HepG2 (cell line): Measurements from ENCODE around the gene CELF4. TPM values are rescaled to one million over a fixed set of nuclear protein-coding genes. Genes with fewer than 3 reads are reported as not detected.

ENCODE experiments used
- ATAC-seq: fragments of 200-7000 bp; cut with Tn5 transposase; 3 replicates; pipeline ENCODE4 v1.9.1; 2020; ENCODE audit warnings: mild to moderate bottlenecking, moderate library complexity
- BruUV-seq: library from RNA; stranded (reverse); fragments of 400-500 nt; replicated peaks from 2 replicates; lab custom pipeline; 2021; lab: Mats Ljungman, UMichigan
- CTCF ChIA-PET: fragments of 300-600 bp; formaldehyde crosslinking; extraction: SDS; loops from one replicate; lab custom pipeline; 2021; ENCODE audit warnings: low total read pairs, inconsistent platforms, low intra/inter-chr PET ratio; lab: Yijun Ruan, JAX
- POLR2A ChIA-PET: fragments of 350-600 bp; sonication (Branson Sonifier 250); formaldehyde crosslinking; loops from one replicate; lab custom pipeline; 2020; ENCODE audit warnings: antibody characterized with exemption, inconsistent platforms; lab: Yijun Ruan, JAX
- DNase-seq: peaks from one replicate; pipeline ENCODE4 v3.0.0-alpha.2; 2015; ENCODE audit warnings: low spot score
- FAIRE-seq: peaks from 3 replicates; lab custom pipeline; 2011; peaks lifted over from hg19 to GRCh38; lab: Jason Lieb, UNC
- H2AFZ ChIP-seq: one replicate; pipeline ENCODE4 v1.6.1; 2011; ENCODE audit warnings: low read length, inconsistent platforms
- H3K27ac ChIP-seq: fragments of 300-600 bp; 3 replicates; pipeline ENCODE4 v1.8.0; 2011; ENCODE audit warnings: mixed run types, mild to moderate bottlenecking, mixed read lengths, low read length, inconsistent platforms; ENCODE audit not compliant: insufficient read depth; ENCODE audit errors: extremely low read length
- H3K27me3 ChIP-seq, 2 experiments: fragments of 200-600 bp in 1 of 2; 2 replicates in 1 of 2; 3 replicates in 1 of 2; pipeline versions ENCODE4 v1.6.0 to v1.8.0; 2011; ENCODE audit warnings: low read length in 2 of 2, mild to moderate bottlenecking in 2 of 2, moderate library complexity in 2 of 2, inconsistent platforms in 1 of 2; ENCODE audit not compliant: insufficient read depth in 2 of 2, control insufficient read depth in 1 of 2
- H3K36me3 ChIP-seq, 2 experiments: fragments of 200-600 bp in 1 of 2; replicated peaks in 1 of 2; 2 replicates in 1 of 2; 3 replicates in 1 of 2; pipeline versions ENCODE4 v1.5.1 to v1.8.0; 2011; ENCODE audit warnings: low read length in 2 of 2, inconsistent platforms in 1 of 2; ENCODE audit not compliant: insufficient read depth in 2 of 2, control insufficient read depth in 1 of 2
- H3K4me1 ChIP-seq: 2 replicates; pipeline ENCODE4 v1.5.1; 2012; ENCODE audit warnings: low read length, inconsistent platforms; ENCODE audit not compliant: insufficient read depth
- H3K4me2 ChIP-seq: 2 replicates; pipeline ENCODE4 v1.6.0; 2011; ENCODE audit warnings: low read depth, low read length, inconsistent platforms
- H3K4me3 ChIP-seq, 3 experiments: fragments of 200-600 bp in 1 of 3; sonication (generic), shearing (Covaris generic) in 1 of 3; replicated peaks in 1 of 3; 2 replicates each; pipeline ENCODE4 v1.5.1; 2011 to 2016; ENCODE audit warnings: low read length in 3 of 3, inconsistent platforms in 2 of 3, low read depth in 2 of 3, mild to moderate bottlenecking in 2 of 3, control low read depth in 1 of 3, mixed read lengths in 1 of 3; ENCODE audit not compliant: insufficient read depth in 1 of 3
- H3K79me2 ChIP-seq: one replicate; pipeline ENCODE4 v1.6.1; 2011; ENCODE audit warnings: low read length, inconsistent platforms; ENCODE audit not compliant: insufficient read depth
- H3K9ac ChIP-seq: 2 replicates; pipeline ENCODE4 v1.6.0; 2011; ENCODE audit warnings: mild to moderate bottlenecking, low read depth, low read length, inconsistent platforms; ENCODE audit not compliant: insufficient read depth
- H3K9me3 ChIP-seq: 2 replicates; pipeline ENCODE4 v1.5.1; 2012; ENCODE audit warnings: mild to moderate bottlenecking, low read length
- H4K20me1 ChIP-seq: 2 replicates; pipeline ENCODE4 v1.6.0; 2011; ENCODE audit warnings: inconsistent platforms, mild to moderate bottlenecking, low read length, moderate library complexity; ENCODE audit not compliant: insufficient read depth
- MAFF ChIP-seq: IDR thresholded peaks from 2 replicates; pipeline ENCODE4 v1.6.1; 2011; ENCODE audit warnings: low read depth, low read length, improper control_type of control experiment
- MAFK ChIP-seq, 2 experiments: IDR thresholded peaks in 1 of 2; conservative IDR thresholded peaks in 1 of 2; 2 replicates each; pipeline ENCODE4 v1.6.1; 2011; ENCODE audit warnings: improper control_type of control experiment in 2 of 2, low read length in 2 of 2
- NFE2 ChIP-seq: sonication (generic); formaldehyde crosslinking; IDR thresholded peaks from 2 replicates; pipeline ENCODE4 v1.4.0; 2020; ENCODE audit warnings: missing genetic modification reagents
- POLR2G ChIP-seq: fragments of 200-400 bp; formaldehyde crosslinking; IDR thresholded peaks from 2 replicates; pipeline ENCODE4 v1.6.1; 2018; ENCODE audit warnings: mild to moderate bottlenecking, low read depth, low read length, moderate library complexity
- TCF7L2 ChIP-seq: IDR thresholded peaks from 2 replicates; pipeline ENCODE4 v1.6.1; 2011; ENCODE audit warnings: mild to moderate bottlenecking, low read depth, low read length, moderate library complexity
- ZNF350 ChIP-seq: sonication (generic); formaldehyde crosslinking; IDR thresholded peaks from 2 replicates; pipeline ENCODE4 v1.4.0; 2020; ENCODE audit warnings: mild to moderate bottlenecking, low read depth, missing genetic modification reagents, borderline replicate concordance
- WGBS: methylation state at CpG from one replicate; pipeline ENCODE4 v1.1.6; 2017; ENCODE audit warnings: low lambda C conversion rate; 5-methylcytosine and 5-hydroxymethylcytosine counted together
- in situ Hi-C: cut with HindIII; loops from 2 replicates; pipeline ENCODE4 v1.10.0; 2017; ENCODE audit warnings: low pct_unique_long_range_greater_than_20kb; ENCODE audit not compliant: extremely low pct_ligation_motif_present
- intact Hi-C: fragments of 100-400 bp; cut with micrococcal nuclease; formaldehyde crosslinking; loops from one replicate; pipeline ENCODE4 v1.10.0; 2022; ENCODE audit not compliant: unreplicated experiment
- polyA plus RNA-seq, 8 experiments: library from polyadenylated mRNA; depleted of rRNA in 3 of 8; stranded (reverse) in 7 of 8; unstranded in 1 of 8; fragments of >200 nt; fragmentation: Illumina TruSeq in 4 of 8; extraction: Trizol in 4 of 8; gene quantifications; 2 replicates each; pipeline versions ENCODE4 v1.2.1 to v1.2.3, GENCODE V29; 2011 to 2016; ENCODE audit warnings: low read depth in 4 of 8, missing spikeins in 1 of 8, mixed read lengths in 1 of 8; ENCODE audit not compliant: insufficient read depth in 1 of 8
- total RNA-seq, 5 experiments: library from RNA; depleted of rRNA; stranded (reverse); fragments of >200 nt; fragmentation: Illumina TruSeq; extraction: Trizol; gene quantifications; 2 replicates each; pipeline ENCODE4 v1.2.3, GENCODE V29; 2016; ENCODE audit warnings: low read depth in 1 of 5

Gene CELF4
- total and polyA plus RNA-seq, 2 of the 13 experiments (the other 11 are each of a cell fraction or from before 2014, with no cell fraction given): not detected

- TF ChIP-seq MAFF (peak; percentile 33; the same call in 1 of the 2 replicates), NFE2 (CRISPR knock-in tag) (peak; percentile 71; the same call in 1 of the 2 replicates), TCF7L2 (no peak), MAFK (conservative IDR thresholded peaks at IDR 0.05 in 1 of 2, IDR thresholded peaks at IDR 0.05 in 1 of 2; ENCODE audit: low read length in 2 of 2) (peak; percentile 50 to 65)
Observed at GRCh38 chr18:37328946-37329719, 236.5 kb downstream of the CELF4 start (continued).

- DNase-seq (no peak), ATAC-seq (no peak)
- POLR2A ChIA-PET: no interaction called here
- Histone ChIP-seq H3K9me3 (no peaks in the 10 kb centered on the region), H3K4me1 (peaks cover 12% of the 10 kb centered on the region), H3K79me2 (no peaks in the 10 kb centered on the region), H2AFZ (no peak overlapping the region), H3K27ac (no peak overlapping the region), H4K20me1 (no peaks in the 10 kb centered on the region), H3K9ac (no peak overlapping the region), H3K36me3 (no peaks in the 10 kb centered on the region), H3K4me2 (no peak overlapping the region)
- intact Hi-C loops: no loop called here
- CTCF ChIA-PET: no interaction called here
- no peak for TF ChIP-seq ZNF350
- no peak for TF ChIP-seq POLR2G
- TF ChIP-seq, all 625 proteins: peak for 0
- FAIRE-seq: no peak
- Histone ChIP-seq H3K27me3 (peaks cover 3 to 26% of the 10 kb centered on the region in 2 experiments; a peak in 4 of 5 replicates), H3K4me3 (no peak overlapping the region)
- WGBS: 25% methylated on average over 6 of the region's 6 CpGs
- in situ Hi-C loops: no loop called here
- no TSS peak for BruUV-seq
Observed at GRCh38 chr18:37327063-37327577, 238.5 kb downstream of the CELF4 start.
